Suprapubic skin (tissue), 4 donors: ENCODE data around the gene SHROOM2. TPM values are rescaled to one million over a fixed set of nuclear protein-coding genes. Genes with fewer than 3 reads are reported as not detected.

Experiments used
- DNase-seq, 2 donors: peaks; one replicate each; pipeline ENCODE4 v3.0.0-alpha.2; 2019; ENCODE audit warnings: low spot score in 2 of 2
- H3K27ac ChIP-seq: fragments of 200-600 bp; sonication (generic); one replicate; pipeline ENCODE4 v1.5.1; 2019
- H3K27me3 ChIP-seq: fragments of 200-600 bp; sonication (generic); one replicate; pipeline ENCODE4 v1.5.1; 2019
- H3K36me3 ChIP-seq: fragments of 200-600 bp; sonication (generic); one replicate; pipeline ENCODE4 v1.5.1; 2019
- H3K4me1 ChIP-seq: fragments of 200-600 bp; sonication (generic); one replicate; pipeline ENCODE4 v1.5.1; 2019
- H3K4me3 ChIP-seq: fragments of 200-600 bp; sonication (generic); one replicate; pipeline ENCODE4 v1.5.1; 2019; ENCODE audit warnings: mild to moderate bottlenecking
- H3K9me3 ChIP-seq: fragments of 200-600 bp; sonication (generic); one replicate; pipeline ENCODE4 v1.5.1; 2019
- EP300 ChIP-seq: sonication (generic); formaldehyde crosslinking; IDR thresholded peaks from one replicate; pipeline ENCODE4 v1.6.1; 2017; ENCODE audit warnings: antibody characterized with exemption
- POLR2A ChIP-seq, 2 donors: fragments of 450-650 bp; IDR thresholded peaks; one replicate each; pipeline ENCODE4 v1.6.1; 2017; ENCODE audit warnings: antibody characterized with exemption in 2 of 2, mild to moderate bottlenecking in 2 of 2, moderate library complexity in 2 of 2
- POLR2AphosphoS5 ChIP-seq, 3 donors: sonication (generic); formaldehyde crosslinking; IDR thresholded peaks; one replicate each; pipeline ENCODE4 v1.6.1; 2017; ENCODE audit warnings: antibody characterized with exemption in 3 of 3
- WGBS: methylation state at CpG from one replicate; pipeline ENCODE4 v1.1.5; 2018; 5-methylcytosine and 5-hydroxymethylcytosine counted together
- total RNA-seq, 4 donors: library from RNA; depleted of rRNA; stranded (reverse); fragments of >200 nt; gene quantifications; one replicate each; pipeline ENCODE4 v1.1.0, GENCODE V29; 2016
- TF ChIP-seq, protein P1 (sequence below), 2 donors: fragments of 200-600 bp in 1 of 2; fragments of 450-650 bp in 1 of 2; sonication (generic) in 1 of 2; IDR thresholded peaks; one replicate each; pipeline ENCODE4 v1.5.1; 2016 to 2019; ENCODE audit warnings: antibody characterized with exemption in 2 of 2, mild to moderate bottlenecking in 1 of 2, moderate library complexity in 1 of 2

SHROOM2 gene
- total RNA-seq, 4 donors from 2014 or later = 10.7 to 16.7 (median 11.8) TPM

GRCh38 chrX:9903146-9903545, 116.9 kb downstream of the SHROOM2 start:
- Histone ChIP-seq H3K4me3 (no peak overlapping the region), H3K27ac (no peak overlapping the region), H3K27me3 (no peaks in the 10 kb centered on the region), H3K4me1 (no peaks in the 10 kb centered on the region), H3K36me3 (no peaks in the 10 kb centered on the region), H3K9me3 (no peaks in the 10 kb centered on the region)
- WGBS = 84% methylated on average over 5 of the region's 5 CpGs
- TF ChIP-seq, protein P1, sequence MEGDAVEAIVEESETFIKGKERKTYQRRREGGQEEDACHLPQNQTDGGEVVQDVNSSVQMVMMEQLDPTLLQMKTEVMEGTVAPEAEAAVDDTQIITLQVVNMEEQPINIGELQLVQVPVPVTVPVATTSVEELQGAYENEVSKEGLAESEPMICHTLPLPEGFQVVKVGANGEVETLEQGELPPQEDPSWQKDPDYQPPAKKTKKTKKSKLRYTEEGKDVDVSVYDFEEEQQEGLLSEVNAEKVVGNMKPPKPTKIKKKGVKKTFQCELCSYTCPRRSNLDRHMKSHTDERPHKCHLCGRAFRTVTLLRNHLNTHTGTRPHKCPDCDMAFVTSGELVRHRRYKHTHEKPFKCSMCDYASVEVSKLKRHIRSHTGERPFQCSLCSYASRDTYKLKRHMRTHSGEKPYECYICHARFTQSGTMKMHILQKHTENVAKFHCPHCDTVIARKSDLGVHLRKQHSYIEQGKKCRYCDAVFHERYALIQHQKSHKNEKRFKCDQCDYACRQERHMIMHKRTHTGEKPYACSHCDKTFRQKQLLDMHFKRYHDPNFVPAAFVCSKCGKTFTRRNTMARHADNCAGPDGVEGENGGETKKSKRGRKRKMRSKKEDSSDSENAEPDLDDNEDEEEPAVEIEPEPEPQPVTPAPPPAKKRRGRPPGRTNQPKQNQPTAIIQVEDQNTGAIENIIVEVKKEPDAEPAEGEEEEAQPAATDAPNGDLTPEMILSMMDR (IDR thresholded peaks at IDR 0.05) = no peak
- no peak for TF ChIP-seq POLR2AphosphoS5 (IDR thresholded peaks at IDR 0.05)
- TF ChIP-seq POLR2A (IDR thresholded peaks at IDR 0.05) = no peak
- TF ChIP-seq EP300 = no peak
- DNase-seq = no peak

DNA sequence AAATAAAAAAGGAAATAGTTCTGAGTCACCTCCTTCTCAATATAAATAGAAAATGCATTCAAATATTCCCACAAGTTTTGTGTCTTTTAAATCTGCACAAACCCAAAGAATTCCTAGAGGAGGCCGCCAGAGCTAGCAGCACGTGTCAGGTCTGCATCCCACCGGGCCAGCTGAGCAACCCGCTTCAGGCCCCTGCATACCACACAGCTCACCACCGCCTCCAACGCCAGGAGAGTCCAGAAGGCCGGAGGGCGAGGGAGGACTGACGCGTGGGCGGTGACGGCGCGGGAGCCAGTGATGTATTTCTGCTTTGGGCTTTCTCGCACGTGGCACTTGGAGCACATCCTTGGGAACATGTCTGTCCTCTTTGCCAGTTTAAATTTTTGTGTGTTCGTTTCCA, 119.1 kb downstream of the SHROOM2 start:
- Histone ChIP-seq H3K4me3 (no peak overlapping the region), H3K27ac (no peak overlapping the region), H3K4me1 (no peaks in the 10 kb centered on the region), H3K9me3 (no peaks in the 10 kb centered on the region), H3K36me3 (no peaks in the 10 kb centered on the region), H3K27me3 (no peaks in the 10 kb centered on the region)
- no peak for DNase-seq
- 82% methylated on average over 17 of the region's 17 CpGs for WGBS
- TF ChIP-seq POLR2A (IDR thresholded peaks at IDR 0.05) = no peak
- TF ChIP-seq, protein P1 (IDR thresholded peaks at IDR 0.05) = no peak
- TF ChIP-seq EP300 = no peak
- no peak for TF ChIP-seq POLR2AphosphoS5 (IDR thresholded peaks at IDR 0.05)

DNA sequence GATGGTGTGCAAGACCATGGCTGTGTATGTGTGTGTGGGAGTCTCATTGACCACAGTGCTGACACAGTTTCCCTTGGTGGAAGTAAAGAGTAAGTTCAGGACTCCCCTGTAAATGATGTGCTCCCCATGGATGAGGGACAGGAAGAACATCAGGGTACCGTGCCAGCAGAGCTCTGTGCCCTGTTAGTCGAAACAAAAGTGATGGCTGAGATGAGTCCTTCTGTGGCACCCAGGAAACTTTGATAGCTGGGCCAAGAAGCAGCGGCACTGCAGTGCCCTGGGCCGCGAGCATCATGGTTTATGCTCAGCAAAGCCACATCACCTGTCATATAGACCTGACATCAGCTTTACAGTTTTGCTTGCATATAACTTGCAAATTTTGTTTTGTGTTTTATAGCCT, 119.5 kb downstream of the SHROOM2 start:
- Histone ChIP-seq H3K27me3 (no peaks in the 10 kb centered on the region), H3K4me3 (no peak overlapping the region), H3K36me3 (no peaks in the 10 kb centered on the region), H3K9me3 (no peaks in the 10 kb centered on the region), H3K27ac (no peak overlapping the region), H3K4me1 (no peaks in the 10 kb centered on the region)
- TF ChIP-seq EP300 = no peak
- TF ChIP-seq, protein P1 (IDR thresholded peaks at IDR 0.05) = no peak
- no peak for TF ChIP-seq POLR2AphosphoS5 (IDR thresholded peaks at IDR 0.05)
- no peak for TF ChIP-seq POLR2A (IDR thresholded peaks at IDR 0.05)
- WGBS = 79% methylated on average over 5 of the region's 5 CpGs
- no peak for DNase-seq

DNA sequence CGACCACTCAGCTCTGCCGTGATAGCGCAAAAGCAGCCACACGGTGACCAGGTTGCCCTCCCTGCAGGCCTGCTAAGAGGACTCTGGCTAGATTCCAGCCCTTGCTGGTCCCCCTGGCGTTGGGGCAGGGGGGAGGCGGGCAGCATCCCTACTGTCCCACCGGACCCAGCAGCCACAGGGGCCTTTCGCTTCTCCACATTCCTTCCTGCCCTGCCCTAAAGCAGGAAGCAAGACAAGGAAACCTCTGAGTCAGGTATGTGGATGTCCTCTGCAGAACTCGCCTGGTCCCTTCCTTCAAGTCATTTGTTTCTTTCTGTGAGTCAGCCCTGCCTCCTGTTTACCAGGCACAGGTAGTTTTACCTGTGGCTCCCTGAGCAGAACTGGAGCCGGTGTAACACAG, 120.7 kb downstream of the SHROOM2 start:
- Histone ChIP-seq H3K36me3 (no peaks in the 10 kb centered on the region), H3K9me3 (no peaks in the 10 kb centered on the region), H3K27me3 (no peaks in the 10 kb centered on the region), H3K4me1 (peaks cover 3% of the 10 kb centered on the region), H3K4me3 (no peak overlapping the region), H3K27ac (no peak overlapping the region)
- DNase-seq = no peak
- TF ChIP-seq POLR2AphosphoS5 (IDR thresholded peaks at IDR 0.05) (no peak), EP300 (no peak)
- 84% methylated on average over 10 of the region's 10 CpGs for WGBS

GRCh38 chrX:9907645-9908387, 121.6 kb downstream of the SHROOM2 start:
- 78% methylated on average over 8 of the region's 8 CpGs for WGBS
- Histone ChIP-seq H3K27ac (no peak overlapping the region), H3K4me3 (no peak overlapping the region), H3K9me3 (no peaks in the 10 kb centered on the region), H3K4me1 (peaks cover 3% of the 10 kb centered on the region), H3K27me3 (no peaks in the 10 kb centered on the region), H3K36me3 (no peaks in the 10 kb centered on the region)
- TF ChIP-seq POLR2A (IDR thresholded peaks at IDR 0.05) = no peak
- no peak for TF ChIP-seq EP300
- TF ChIP-seq, protein P1 (IDR thresholded peaks at IDR 0.05) = no peak
- TF ChIP-seq POLR2AphosphoS5 (IDR thresholded peaks at IDR 0.05) = no peak
- DNase-seq = no peak
